ENCODE measurements around the gene EBI3.
"Not testable (repeated sequence)": the region's sequence is repeated elsewhere in the genome, so short reads cannot be mapped to it uniquely, and the experiment has no call there.

Gene EBI3

GRCh38 chr19:4277191-4277696 lies 47.9 kb downstream of the EBI3 start:
- Histone ChIP-seq H3K9ac (ENCODE audit: insufficient read length) (no peak overlapping the region), H3K9me3 (ENCODE audit: low read depth, low read length) (no peaks in the 10 kb centered on the region), H3K4me3 (no peak overlapping the region), H3K27ac (no peak overlapping the region), H3K36me3 (ENCODE audit: insufficient read depth, low read length) (no peaks in the 10 kb centered on the region)
- TF ChIP-seq EZH2 (IDR thresholded peaks at IDR 0.05) (no peak), FOXP2 (optimal IDR thresholded peaks at IDR 0.05; ENCODE audit: control extremely low read depth, extremely low read length, insufficient read depth) (no peak), POLR2AphosphoS5 (IDR thresholded peaks at IDR 0.05; ENCODE audit: borderline replicate concordance, low read depth, low read length) (no peak)
- DNase-seq (ENCODE audit: low read depth, low spot score), result no peak

- H3K36me3 ChIP-seq (ENCODE audit: insufficient read depth, low read length), result no peaks in the 10 kb centered on the region
These were observed 48.7 kb downstream of the EBI3 start for GRCh38 chr19:4278010-4278409.

GRCh38 chr19:4278419-4279266 lies 49.3 kb downstream of the EBI3 start, which contains the start of gene SHD:
SHD (plus strand) TSS chr19:4279266; CDS start chr19:4280064, 798 bp downstream.
- TF ChIP-seq POLR2AphosphoS5 (IDR thresholded peaks at IDR 0.05; ENCODE audit: borderline replicate concordance, low read depth, low read length) (no peak), EZH2 (IDR thresholded peaks at IDR 0.05) (no peak), FOXP2 (optimal IDR thresholded peaks at IDR 0.05; ENCODE audit: control extremely low read depth, extremely low read length, insufficient read depth) (no peak)
- H3K4me3 ChIP-seq, result no peak within 1 kb of the TSS
- no peak within 1 kb of the TSS for H3K27ac ChIP-seq
- no peak within 1 kb of the TSS for H3K9ac ChIP-seq (ENCODE audit: insufficient read length)
- no peak for DNase-seq (ENCODE audit: low read depth, low spot score)
- H3K36me3 ChIP-seq (ENCODE audit: insufficient read depth, low read length), result no peaks in the 10 kb centered on the region
- no peaks in the 10 kb centered on the region for H3K9me3 ChIP-seq (ENCODE audit: low read depth, low read length)

More at GRCh38 chr19:4278010-4278409, 48.7 kb downstream of the EBI3 start:
- no peak overlapping the region for H3K27ac ChIP-seq
- H3K4me3 ChIP-seq, result no peak overlapping the region
- no peak for DNase-seq (ENCODE audit: low read depth, low spot score)
- H3K9me3 ChIP-seq (ENCODE audit: low read depth, low read length), result no peaks in the 10 kb centered on the region
- TF ChIP-seq POLR2AphosphoS5 (IDR thresholded peaks at IDR 0.05; ENCODE audit: borderline replicate concordance, low read depth, low read length) (no peak), FOXP2 (optimal IDR thresholded peaks at IDR 0.05; ENCODE audit: control extremely low read depth, extremely low read length, insufficient read depth) (no peak), EZH2 (IDR thresholded peaks at IDR 0.05) (no peak)
- no peak overlapping the region for H3K9ac ChIP-seq (ENCODE audit: insufficient read length)

GRCh38 chr19:4279267-4279529 lies 49.9 kb downstream of the EBI3 start:
- TF ChIP-seq POLR2AphosphoS5 (IDR thresholded peaks at IDR 0.05; ENCODE audit: borderline replicate concordance, low read depth, low read length) (no peak), EZH2 (IDR thresholded peaks at IDR 0.05) (no peak), FOXP2 (optimal IDR thresholded peaks at IDR 0.05; ENCODE audit: control extremely low read depth, extremely low read length, insufficient read depth) (no peak)
- Histone ChIP-seq H3K4me3 (no peak overlapping the region), H3K9me3 (ENCODE audit: low read depth, low read length) (no peaks in the 10 kb centered on the region), H3K9ac (ENCODE audit: insufficient read length) (no peak overlapping the region), H3K27ac (no peak overlapping the region), H3K36me3 (ENCODE audit: insufficient read depth, low read length) (no peaks in the 10 kb centered on the region)
- no peak for DNase-seq (ENCODE audit: low read depth, low spot score)

GRCh38 chr19:4279530-4280422 lies 50.5 kb downstream of the EBI3 start:
- no peak overlapping the region for H3K4me3 ChIP-seq
- H3K9me3 ChIP-seq (ENCODE audit: low read depth, low read length), result no peaks in the 10 kb centered on the region
- H3K36me3 ChIP-seq (ENCODE audit: insufficient read depth, low read length), result no peaks in the 10 kb centered on the region
- no peak for DNase-seq (ENCODE audit: low read depth, low spot score)
- TF ChIP-seq POLR2AphosphoS5 (IDR thresholded peaks at IDR 0.05; ENCODE audit: borderline replicate concordance, low read depth, low read length) (no peak), FOXP2 (optimal IDR thresholded peaks at IDR 0.05; ENCODE audit: control extremely low read depth, extremely low read length, insufficient read depth) (no peak), EZH2 (IDR thresholded peaks at IDR 0.05) (no peak)
- no peak overlapping the region for H3K9ac ChIP-seq (ENCODE audit: insufficient read length)
- H3K27ac ChIP-seq, result no peak overlapping the region

- no peaks in the 10 kb centered on the region for H3K36me3 ChIP-seq (ENCODE audit: insufficient read depth, low read length)
- TF ChIP-seq POLR2AphosphoS5 (IDR thresholded peaks at IDR 0.05; ENCODE audit: borderline replicate concordance, low read depth, low read length) (no peak), EZH2 (IDR thresholded peaks at IDR 0.05) (no peak)
- H3K27ac ChIP-seq, result no peak overlapping the region
- peak overlapping the region; percentile 11; the same call in 1 of the 2 replicates for H3K4me3 ChIP-seq
- no peak overlapping the region for H3K9ac ChIP-seq (ENCODE audit: insufficient read length)
- no peaks in the 10 kb centered on the region for H3K9me3 ChIP-seq (ENCODE audit: low read depth, low read length)
- DNase-seq (ENCODE audit: low read depth, low spot score), result no peak
These were observed 55.0 kb downstream of the EBI3 start for GRCh38 chr19:4284176-4284958.

GRCh38 chr19:4284974-4285373 lies 55.7 kb downstream of the EBI3 start:
- Histone ChIP-seq H3K27ac (no peak overlapping the region), H3K4me3 (peak overlapping the region; percentile 11; the same call in 1 of the 2 replicates)

GRCh38 chr19:4286141-4286540 lies 56.8 kb downstream of the EBI3 start:
- H3K4me3 ChIP-seq; H3K27ac ChIP-seq; DNase-seq (ENCODE audit: low read depth, low spot score); H3K36me3 ChIP-seq (ENCODE audit: insufficient read depth, low read length); H3K9me3 ChIP-seq (ENCODE audit: low read depth, low read length); H3K9ac ChIP-seq (ENCODE audit: insufficient read length): not testable (repeated sequence)

More at GRCh38 chr19:4284974-4285373, 55.7 kb downstream of the EBI3 start:
- no peak for DNase-seq (ENCODE audit: low read depth, low spot score)
- H3K9me3 ChIP-seq (ENCODE audit: low read depth, low read length), result no peaks in the 10 kb centered on the region
- no peak overlapping the region for H3K9ac ChIP-seq (ENCODE audit: insufficient read length)
- no peaks in the 10 kb centered on the region for H3K36me3 ChIP-seq (ENCODE audit: insufficient read depth, low read length)
- TF ChIP-seq POLR2AphosphoS5 (IDR thresholded peaks at IDR 0.05; ENCODE audit: borderline replicate concordance, low read depth, low read length) (no peak), FOXP2 (optimal IDR thresholded peaks at IDR 0.05; ENCODE audit: control extremely low read depth, extremely low read length, insufficient read depth) (no peak), EZH2 (IDR thresholded peaks at IDR 0.05) (no peak)

Data from SK-N-MC (cell line).